Stimulated activated CD4-positive, alpha-beta T cell treated with anti-CD3 and anti-CD28 coated beads, Interleukin-15, amount 100 ng/mL, for 24 hours (primary cell): ENCODE results near the gene IRF8.
"Not testable (repeated sequence)": the region's sequence is repeated elsewhere in the genome, so short reads cannot be mapped to it uniquely, and the experiment has no call there.

ENCODE experiments used
- DNase-seq: peaks from one replicate; pipeline ENCODE4 v3.0.0-alpha.2; 2020

IRF8 gene, protein sequence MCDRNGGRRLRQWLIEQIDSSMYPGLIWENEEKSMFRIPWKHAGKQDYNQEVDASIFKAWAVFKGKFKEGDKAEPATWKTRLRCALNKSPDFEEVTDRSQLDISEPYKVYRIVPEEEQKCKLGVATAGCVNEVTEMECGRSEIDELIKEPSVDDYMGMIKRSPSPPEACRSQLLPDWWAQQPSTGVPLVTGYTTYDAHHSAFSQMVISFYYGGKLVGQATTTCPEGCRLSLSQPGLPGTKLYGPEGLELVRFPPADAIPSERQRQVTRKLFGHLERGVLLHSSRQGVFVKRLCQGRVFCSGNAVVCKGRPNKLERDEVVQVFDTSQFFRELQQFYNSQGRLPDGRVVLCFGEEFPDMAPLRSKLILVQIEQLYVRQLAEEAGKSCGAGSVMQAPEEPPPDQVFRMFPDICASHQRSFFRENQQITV

DNA sequence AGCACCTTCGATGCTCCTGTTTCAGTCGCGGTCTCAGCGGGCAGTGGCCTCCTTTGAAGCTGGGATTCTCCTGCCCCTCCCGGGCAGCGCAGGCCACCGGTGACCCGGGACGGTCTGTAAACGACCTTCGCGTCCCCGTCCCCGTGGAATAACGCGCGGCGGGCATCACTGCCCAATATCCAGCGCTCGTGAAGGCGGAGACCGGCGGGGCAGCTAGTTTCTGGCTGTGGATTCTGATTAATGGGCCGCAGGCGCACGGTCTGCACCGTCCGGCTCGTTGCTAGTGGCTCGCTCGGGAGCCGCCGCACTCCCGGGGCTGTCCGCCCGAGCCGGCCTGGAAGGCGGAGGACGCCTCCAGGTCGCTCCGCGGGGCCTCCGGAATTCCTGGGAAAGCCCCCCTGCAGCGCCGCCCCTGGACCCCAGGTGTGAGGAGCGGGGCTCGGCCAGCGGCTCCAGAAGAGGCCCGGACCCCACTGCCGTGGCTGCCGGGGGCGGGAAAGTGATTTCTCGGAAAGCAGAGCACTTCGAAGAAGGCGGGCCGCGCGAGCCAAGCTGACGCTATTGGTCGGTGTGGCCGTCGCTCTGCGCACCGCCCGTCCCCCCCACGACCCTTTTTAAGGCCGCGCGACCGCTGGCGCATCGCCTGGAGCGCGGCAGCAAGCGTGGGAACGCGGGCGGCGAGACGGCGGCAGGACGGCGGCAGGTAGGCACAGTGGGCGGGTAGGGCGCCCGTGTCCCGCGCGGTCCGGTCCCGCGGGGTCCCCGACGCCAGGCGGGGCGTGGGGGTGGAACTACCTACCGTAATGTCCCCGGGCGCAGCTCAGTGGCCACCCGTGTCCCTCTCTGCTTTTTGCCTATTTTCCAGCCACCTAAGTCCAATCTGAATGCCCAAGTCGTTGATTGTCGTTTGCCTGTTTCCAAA lies at the start of gene IRF8:
IRF8 (plus strand) TSS at position 642 of the 922 bp plus-strand sequence. CDS start 3,854 bp downstream, outside the sequence.
- DNase-seq, result peak; percentile 92

DNA sequence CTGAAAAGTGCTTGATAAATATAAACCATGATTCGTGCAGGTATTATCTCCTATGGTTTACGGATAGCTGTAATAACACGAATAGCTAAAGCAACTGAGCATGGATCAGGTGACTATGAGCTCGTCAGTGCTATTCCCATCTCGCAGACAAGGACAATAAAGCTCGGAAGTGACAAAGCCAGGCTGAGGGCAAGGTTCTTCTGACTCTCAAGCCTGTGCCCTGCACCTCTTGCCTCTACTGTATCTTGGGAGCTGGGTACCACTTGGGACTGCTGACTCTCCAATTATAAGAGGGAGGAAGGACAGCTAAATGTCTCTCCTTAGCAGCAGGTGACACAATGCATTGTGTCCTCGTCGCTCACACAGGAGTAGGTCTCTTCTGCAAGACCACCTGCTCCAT lies 49.6 kb upstream of the IRF8 start:
- DNase-seq, result no peak

DNA sequence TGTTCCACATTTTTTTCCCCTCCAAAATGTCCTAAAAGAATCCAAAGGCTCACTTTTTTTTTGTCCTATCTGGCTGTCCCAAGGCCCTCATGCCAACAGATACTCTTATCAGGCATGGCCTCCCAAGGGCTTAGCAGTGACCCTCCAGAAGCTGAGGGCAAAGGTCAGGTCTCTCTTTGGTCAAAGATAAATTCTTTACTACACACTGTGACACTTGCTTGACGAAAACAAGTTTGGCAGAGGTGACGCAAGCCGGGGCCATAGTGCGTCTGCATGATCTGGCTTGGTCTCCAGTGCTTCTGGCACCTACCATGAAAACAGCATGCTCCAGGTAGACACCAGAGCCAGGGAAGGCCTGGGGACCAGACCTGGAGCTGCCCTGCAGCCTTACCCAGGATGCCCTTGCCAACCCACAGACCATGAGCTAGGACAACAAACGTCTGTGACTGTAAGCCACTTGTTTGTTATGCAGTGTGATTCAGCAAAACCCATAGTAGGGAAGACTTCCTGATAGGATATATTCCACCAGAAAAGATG lies 48.5 kb upstream of the IRF8 start:
- DNase-seq, result no peak

DNA sequence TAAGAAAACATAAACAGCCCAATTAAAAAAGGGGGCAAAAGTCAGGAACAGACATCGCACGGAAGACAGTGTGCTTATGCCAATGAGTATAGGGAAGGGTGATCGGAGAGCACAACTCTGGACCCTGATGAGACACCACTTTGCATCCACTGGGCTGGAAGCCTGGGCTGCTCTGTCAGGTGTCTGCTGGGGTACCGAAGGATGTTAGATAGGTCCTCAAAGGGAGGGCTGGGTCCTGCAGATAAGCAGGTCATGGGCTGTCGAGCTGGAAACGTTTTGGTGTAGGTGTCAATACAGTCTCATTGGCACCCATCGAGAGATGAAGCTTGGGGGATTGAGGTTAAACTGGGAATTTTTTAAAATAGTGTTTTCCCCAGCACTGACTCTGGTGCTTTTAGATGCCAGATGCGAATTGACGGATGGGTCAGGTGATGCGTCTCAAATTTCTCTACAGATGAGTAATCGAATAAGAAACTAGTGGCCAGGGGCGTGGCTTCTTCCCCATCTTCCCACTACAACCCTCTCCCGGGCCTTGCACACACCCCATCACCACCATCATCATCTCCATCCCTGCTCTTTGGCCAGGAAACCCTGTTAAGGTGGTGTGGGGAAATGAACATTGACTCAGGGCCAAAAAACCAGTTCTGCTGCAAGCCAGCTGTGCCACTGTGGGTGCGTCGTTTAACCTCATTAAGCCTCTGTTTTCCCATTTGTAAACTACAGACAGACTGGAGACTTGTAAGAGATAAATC lies 47.8 kb upstream of the IRF8 start:
- no peak for DNase-seq

DNA sequence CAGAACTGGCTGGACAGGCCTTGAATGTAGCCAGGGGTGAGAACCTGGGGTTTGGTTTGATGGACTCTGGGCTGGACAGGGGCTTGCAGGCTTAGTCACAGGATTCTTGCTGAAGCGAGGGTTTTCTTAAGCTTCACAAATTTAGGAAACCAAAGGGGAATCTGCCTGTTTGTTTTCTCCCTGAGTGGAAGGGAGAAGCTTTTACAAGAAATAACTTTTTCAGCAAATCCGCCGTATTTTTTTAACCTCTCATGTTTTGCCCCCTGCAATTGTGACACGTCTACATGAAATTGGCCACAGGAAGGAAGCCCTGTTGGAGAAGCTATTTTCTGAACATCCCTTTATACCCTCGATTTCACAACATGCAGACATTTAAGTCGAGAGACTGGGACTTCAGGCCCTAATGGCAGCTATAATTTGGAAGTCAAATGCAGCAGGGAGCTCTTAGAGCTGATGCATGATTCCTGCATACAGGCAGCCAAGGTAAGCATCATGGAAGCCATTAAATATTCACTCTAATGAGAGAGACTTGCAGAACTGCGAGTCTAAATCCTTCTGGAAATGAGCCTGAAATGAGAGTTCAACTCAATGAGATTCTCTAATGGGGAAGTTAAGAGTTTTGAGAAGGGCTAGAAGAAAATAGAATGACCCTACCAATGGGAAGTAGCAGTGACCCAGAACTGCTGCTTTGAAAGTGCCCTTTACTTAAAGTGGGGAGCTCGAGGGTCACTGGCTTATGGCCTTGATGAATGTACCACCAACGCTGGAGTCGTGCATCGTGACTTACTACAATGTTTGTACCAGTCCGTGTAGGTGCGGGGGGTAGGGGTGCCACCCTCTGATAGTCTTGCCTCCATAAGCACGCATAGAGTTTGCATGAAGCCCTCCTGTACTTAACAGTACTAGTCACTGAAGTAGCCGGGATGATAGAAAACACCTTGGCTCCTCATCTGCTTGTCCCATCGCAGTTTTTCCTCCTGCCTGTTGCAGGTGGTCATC lies 45.1 kb upstream of the IRF8 start:
- no peak for DNase-seq

DNA sequence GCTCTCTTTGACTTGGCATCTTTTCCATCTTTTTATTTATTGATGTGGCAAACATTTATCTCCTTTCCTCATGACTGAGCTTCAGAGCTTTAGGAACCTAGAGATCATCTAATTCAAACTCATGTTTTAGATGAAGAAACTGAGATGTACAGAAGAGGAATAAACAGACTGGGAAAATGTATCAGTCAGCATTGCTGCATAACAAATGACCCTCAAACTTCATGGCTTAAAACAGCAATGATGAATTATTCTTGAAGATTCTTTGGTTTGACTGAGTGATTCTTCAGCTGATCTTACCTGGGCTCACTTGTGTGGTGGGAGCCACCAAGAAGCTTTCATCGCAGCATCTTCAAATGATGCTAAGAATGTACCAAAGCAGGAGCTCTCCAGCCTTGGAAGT lies 44.0 kb upstream of the IRF8 start:
- no peak for DNase-seq

DNA sequence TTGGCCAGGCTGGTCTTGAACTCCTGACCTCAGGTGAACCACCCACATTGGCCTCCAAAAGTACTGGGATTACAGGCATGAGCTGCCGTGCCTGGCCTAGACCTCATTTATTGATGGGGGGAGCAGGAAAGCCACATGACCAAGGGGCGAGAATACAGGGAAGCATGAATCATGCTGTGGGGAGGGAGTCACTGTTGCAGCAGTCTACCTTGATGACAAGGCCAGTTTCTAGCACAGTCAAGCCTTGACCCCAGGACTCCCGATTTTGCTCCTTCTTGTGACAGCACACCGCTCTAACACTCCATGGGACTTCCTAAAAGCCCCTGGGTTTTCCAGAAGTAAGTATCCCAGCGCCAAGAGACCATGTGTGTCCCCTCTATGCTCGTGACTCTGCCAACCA lies 42.9 kb upstream of the IRF8 start:
- DNase-seq, result no peak

DNA sequence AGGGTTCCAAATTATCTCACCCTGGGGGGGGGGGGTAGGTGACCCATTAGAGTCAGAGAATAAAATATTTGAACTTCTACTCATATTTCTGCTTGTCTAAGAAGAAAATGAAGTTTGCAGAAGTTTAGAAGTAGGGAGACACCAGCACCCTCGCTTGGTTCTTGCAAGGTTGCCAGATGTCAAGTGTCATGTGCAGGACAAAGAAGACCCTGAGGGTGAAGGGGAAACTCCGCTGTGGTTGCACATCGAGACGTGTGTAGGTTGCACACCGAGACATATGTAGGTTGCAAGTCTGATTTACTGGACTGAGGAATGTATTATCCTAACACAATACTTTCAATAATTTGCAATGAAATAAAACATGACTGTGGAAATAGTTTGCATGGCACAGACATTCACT lies 42.4 kb upstream of the IRF8 start:
- no peak for DNase-seq

DNA sequence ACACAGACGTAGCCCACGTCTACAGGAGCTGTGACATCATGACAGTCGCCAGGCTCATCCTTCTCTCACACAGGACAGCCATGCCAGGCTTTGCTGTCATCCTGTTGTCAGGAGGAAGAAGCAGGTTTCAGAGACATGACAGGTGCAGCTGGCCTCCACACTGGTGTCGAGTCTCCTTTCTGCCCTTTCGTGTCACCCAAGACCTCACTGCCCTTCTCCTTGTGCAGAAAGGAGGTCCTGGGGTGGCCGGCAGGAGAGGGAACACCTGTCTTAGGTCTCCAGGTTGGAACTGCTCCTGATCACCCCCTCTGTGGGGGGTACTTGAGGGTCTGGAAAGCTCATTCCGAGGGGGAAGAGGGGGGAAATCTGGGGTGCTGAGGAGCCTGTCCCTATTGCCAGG lies 41.6 kb upstream of the IRF8 start:
- no peak for DNase-seq

DNA sequence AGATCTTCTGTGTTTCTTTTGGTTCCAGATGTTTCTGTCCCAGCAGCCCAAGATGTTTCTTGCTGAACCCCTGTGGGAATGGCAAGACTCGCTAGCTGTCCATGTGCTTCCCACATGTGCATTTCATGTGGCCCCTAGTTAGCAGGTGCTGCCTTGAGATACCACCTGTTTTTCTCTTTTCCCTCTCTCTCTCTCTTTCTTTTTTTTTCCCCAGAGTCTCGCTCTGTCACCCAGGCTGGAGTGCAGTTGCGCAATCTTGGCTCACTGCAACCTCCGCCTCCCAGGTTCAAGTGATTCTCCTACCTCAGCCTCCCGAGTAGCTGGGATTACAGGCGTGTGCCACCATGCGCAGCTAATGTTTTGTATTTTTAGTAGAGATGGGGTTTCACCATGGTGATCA lies 40.4 kb upstream of the IRF8 start:
- DNase-seq, result not testable (repeated sequence)

DNA sequence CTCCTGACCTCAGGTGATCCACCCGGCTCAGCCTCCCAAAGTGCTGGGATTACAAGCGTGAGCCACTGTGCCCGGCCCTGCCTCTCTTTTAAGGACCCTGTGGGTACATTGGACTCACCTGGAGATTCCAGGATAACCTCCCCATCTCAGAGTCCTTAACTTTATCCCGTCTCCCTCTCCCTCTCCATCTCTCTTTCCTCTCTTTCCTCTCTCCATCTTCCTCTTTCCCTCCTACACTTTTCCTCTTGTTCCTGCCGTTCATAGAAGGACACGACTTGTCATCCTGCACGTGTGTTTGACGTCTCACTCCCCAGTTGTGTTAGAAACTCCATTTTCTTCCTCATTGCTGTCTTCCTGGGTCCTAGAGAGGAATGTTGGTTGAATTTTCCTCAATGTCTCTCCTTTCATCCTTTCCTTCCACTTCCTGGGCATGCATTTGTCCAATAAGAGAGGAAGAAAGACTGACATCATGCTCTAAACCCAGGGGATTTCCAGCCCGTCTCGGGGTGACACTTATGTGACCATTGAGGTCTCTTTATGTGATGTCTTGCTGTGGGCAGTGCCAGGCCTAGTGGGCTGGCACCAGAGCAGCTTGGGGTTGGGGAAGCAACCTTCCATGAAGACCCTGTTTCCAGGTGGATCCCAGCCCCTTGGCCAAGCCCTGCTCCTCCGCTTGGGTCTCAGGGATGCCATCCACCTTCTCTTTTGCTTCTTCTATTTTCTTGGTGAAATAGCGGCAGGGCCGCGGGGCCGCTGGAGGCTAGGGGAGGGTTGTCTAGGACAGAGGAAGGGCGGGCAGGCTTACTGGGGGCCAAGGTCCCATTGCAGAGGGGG lies 39.8 kb upstream of the IRF8 start:
- DNase-seq, result no peak

DNA sequence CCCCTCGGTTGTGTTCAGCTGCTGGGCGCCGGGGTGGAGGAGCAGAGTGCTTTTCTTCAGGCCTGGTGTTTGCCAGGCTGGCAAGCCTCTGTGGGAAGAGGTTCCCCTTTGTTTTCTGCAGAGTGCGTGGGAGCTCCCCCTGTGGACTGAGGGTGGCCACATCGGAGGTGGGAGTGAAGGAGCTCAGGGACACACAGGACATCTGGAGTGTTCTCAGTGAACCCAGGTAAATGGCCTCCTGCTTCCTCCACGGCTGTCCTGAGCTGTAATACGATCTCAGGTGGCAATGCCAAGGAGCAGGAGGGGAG lies 39.2 kb upstream of the IRF8 start:
- no peak for DNase-seq

DNA sequence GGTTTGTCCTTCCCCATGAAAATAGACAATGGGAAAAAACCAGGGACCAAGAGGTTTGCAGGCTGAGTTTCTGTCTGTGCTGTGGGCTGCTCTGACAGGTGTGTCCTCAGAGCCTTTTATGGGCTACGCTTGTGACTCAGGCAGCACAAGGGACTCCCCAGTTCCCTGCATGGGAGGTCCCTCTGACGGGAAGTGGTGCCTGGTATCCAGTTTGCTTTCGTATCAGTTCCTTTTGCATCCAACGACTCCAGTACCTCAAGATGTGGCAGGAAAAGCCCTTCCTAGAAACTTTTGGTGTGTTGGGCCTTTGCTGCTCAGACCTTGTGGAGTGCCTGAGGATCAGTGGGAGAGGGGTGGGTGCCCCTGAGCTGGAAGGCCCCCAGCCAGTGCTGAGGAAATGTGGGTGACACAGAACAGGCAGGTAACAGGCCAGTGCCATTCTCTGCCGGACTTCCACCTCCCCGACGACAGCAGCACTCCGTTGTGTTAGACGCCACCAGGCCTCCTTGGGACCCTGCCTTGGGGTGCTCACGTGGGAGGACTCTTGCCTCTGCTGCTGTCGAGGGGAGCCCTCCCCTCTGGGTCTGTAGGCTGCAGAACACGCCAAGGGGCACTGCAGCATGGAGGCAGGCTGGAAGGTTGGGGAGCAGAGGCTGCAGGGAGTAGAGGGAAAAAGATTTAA lies 38.4 kb upstream of the IRF8 start:
- DNase-seq, result no peak

DNA sequence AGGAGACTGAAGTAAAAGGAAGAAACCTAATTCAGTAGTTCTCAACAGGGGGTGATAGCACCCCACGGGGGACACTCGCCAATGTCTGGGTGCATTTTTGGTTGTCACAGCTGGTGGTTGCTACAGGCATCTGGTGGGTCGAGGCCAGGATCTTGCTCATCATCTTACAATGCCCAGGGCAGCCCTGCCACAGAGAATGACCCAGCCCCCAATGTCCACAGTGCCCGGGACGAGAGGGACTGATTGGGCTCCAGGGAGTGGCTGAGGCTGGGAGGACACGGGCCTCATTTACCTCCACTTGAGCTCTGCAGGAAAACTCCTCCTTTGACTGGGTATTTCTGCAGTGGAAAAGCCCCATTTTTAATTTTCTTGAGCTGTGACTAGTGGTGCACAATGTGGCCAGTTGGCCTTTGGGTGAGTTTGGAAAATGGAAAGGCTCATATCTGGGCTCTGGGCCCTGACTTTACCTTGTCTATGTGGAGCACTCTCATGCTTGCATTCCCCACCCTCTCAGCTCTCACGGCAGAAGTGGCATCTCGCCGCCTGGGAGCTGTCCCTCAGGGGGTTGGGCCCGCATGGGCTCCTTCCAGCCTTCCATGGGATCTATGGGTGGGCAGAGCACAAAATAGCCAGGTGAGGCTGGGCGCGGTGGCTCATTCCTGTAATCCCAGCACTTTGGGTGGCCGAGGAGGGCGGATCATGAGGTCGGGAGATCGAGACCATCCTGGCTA lies 37.7 kb upstream of the IRF8 start:
- DNase-seq, result no peak

DNA sequence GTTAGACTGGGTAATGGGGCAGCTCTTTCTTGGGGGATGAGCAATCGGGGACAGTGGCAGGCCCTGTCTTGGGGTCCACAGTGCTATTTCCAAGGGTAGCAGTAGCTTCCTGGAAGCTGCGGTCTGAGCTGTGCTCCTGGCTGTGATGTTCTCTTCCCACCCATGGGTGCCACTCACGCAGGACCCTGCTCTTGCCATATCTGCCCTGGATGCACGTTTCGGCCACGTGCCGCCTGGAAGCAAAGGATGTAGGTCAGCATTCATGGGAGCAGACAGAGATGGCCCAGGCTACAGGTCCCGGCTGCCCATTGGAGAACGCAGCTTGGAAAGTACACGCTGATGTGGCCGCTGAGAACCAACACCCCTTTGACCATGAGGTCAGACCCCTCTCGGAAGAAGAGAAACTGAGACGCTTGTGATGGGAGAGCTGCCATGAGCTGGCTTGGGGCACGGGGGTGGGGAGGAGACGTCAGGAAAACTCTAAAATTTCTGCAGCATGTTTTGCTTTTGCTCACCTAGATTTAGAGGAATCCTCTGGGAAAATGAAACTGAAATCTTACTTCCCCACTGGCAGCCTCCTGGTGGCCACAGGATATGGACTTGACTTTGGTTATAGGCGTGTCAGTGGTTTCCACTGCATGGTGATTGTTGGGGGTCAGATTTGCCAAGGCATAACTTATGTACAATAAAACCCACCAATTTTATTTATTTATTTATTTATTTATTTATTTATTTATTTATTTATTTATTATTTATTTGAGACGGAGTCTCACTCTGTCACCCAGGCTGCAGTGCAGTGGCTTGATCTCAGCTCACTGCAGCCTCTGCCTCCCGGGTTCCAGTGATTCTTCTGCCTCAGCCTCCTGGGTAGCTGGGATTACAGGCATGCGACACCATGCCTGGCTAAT lies 36.2 kb upstream of the IRF8 start:
- no peak for DNase-seq

DNA sequence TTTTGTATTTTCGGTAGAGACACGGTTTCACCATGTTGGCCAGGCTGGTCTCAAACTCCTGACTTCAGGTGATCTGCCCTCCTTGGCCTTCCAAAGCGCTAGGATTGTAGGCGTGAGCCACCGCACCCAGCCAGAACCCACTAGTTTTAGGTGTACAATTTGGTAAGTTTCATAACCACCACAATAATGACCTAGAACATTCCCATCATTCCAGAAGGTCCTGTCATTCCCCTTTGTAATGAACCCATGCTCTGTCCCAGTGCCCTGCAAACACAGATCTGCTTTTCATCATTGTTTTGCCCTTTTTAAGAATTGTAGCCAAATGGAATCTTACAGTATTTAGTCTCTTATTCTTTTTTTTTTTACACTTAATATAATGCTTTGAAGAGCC lies 35.6 kb upstream of the IRF8 start:
- no peak for DNase-seq

DNA sequence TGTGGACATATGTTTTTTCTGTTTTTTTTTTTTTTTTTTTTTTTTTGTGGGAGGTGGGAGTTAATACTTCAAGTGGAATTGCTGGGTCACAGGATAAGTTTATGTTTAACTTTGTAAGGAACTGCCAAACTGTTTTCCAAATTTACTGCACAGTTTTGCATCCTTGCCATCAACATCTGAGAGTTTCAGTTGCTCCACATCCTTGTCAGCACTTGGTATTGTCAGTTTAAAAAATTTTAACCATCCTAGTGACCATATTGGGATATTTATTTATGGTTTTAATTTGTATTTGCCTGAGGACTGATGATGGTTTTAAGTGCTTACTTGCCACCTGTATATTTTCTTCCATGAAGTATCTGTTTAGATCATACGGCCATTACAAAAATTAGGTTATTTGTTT lies 34.0 kb upstream of the IRF8 start:
- DNase-seq, result no peak

DNA sequence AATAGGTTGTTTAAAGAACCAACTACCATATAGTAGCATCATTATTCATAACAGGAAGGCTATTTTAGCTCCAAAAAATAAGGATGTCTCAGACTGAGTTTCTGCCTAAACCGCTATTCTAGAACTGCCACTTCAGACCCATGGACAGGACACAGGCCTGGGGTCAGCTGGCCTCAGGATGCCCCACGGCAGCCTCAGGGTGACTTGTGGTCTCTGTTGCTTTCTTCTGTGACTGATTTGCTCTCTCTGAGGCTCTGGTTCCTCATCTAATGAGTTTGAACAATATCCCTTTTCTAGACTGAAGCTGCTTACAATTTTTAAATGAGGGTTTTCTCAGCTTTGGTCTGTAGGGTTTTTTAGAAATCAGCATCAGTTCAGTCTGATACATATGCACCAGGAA lies 31.8 kb upstream of the IRF8 start:
- no peak for DNase-seq

DNA sequence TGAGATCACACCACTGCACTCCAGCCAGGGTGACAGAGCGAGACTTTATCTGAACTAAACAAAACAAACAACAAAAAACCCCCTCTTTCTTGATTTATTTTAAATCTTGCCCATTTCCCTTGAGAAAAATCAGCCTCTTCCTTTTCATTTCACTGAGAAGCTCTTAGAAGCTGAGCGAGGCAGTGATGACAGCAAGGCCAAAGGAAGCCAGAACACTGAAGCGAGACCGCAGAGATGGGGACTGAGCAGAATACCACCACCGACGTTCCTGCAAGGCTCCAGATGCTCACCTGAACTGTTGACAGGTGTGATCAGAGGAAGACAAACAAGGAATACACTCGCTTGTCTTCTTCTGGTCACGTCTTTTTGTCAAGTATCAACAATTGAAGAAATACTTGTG lies 30.5 kb upstream of the IRF8 start:
- DNase-seq, result no peak
